GM18861 (cell line): Measurements from ENCODE around the gene PATL2.
"Not testable (repeated sequence)": the region's sequence is repeated elsewhere in the genome, so short reads cannot be mapped to it uniquely, and the experiment has no call there.

Experiments used
- ATAC-seq: cut with Tn5 transposase; IDR thresholded peaks from one replicate; pipeline ENCODE4 v1.9.1; 2021; ENCODE audit not compliant: unreplicated experiment

Gene PATL2

DNA sequence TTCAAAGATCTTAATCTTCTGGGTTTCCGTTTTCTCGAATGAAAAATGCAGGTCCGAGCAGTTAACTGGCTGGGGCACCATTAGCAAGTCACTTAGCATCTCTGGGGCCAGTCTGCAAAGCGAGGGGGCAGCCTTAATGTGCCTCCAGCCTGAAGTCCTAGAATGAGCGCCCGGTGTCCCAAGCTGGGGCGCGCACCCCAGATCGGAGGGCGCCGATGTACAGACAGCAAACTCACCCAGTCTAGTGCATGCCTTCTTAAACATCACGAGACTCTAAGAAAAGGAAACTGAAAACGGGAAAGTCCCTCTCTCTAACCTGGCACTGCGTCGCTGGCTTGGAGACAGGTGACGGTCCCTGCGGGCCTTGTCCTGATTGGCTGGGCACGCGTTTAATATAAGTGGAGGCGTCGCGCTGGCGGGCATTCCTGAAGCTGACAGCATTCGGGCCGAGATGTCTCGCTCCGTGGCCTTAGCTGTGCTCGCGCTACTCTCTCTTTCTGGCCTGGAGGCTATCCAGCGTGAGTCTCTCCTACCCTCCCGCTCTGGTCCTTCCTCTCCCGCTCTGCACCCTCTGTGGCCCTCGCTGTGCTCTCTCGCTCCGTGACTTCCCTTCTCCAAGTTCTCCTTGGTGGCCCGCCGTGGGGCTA lies at the start of gene PATL2, which contains the start of gene B2M:
PATL2 (minus strand) TSS at position 228 of the 647 bp plus-strand sequence. CDS start 34,833 bp downstream, outside the sequence.
B2M (plus strand) TSS at position 422 of the 647 bp plus-strand sequence; CDS start at position 452, 30 bp downstream.
- ATAC-seq: peak; percentile 80

- ATAC-seq: no peak
Observed at GRCh38 chr15:44753345-44753744, 42.2 kb upstream of the PATL2 start.

GRCh38 chr15:44743454-44743853 lies 32.3 kb upstream of the PATL2 start:
- ATAC-seq: not testable (repeated sequence)

GRCh38 chr15:44739222-44739847 lies 28.2 kb upstream of the PATL2 start:
- not testable (repeated sequence) for ATAC-seq

DNA sequence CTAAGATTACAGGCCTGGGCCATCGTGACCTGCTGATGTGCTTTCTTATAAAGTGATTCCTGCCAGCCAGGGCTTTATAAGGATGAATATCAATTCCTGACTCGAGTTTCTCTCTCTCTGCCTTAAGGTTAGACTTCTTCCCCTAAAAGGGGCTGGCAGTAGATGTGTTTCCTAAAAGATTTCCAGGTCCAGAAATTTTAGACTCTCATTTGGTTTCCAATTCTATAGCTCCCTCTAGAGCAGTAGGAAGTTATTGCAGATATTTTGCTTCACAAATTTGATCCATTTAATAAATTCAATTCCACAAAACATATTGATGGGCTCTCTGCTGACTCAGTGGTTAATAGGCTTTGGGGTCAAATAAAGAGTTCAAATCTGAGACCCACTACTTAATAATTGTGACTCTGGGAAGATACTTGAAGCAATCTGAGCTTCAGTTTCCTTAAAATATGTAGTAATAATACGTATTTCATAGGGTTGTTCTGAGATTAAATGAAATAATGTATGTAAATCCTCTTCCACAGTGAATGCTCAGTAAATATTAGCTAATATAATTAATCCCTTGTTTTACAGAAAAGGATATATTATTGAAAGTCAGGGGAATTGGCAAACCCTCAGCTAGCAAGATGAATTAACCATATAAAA lies 27.3 kb upstream of the PATL2 start:
- ATAC-seq: no peak

DNA sequence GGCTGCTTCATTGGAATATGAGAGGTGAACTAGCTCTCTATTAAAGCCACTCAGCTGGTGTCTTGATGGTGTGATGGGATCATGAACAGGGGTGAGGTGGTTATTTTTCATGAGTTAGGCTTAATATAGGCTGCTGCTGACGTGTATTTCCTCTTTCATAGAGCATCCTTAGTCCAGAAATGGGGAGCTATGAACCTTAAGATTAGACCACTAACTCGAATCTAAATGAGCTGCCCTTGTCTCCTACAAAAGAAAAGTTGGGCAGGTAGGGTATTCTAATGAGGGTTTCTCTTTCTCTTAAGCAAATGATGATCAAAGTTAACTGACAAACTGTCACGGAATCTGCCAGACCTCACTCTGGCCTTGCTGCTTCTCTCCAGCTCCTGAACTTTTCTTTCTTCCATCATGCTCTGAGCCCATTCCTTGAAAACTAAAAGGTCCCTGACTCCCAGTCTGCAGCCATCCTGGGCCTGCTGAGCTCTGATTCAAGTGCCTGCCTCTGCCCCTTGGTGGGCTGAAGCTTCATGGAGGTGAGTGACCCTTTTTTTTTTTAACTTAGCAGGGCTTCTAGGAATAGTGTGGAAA lies 25.1 kb upstream of the PATL2 start, which contains the start of gene TRIM69:
TRIM69 (plus strand) TSS at position 348 of the 585 bp plus-strand sequence; CDS start at position 525, 177 bp downstream.
- no peak for ATAC-seq

DNA sequence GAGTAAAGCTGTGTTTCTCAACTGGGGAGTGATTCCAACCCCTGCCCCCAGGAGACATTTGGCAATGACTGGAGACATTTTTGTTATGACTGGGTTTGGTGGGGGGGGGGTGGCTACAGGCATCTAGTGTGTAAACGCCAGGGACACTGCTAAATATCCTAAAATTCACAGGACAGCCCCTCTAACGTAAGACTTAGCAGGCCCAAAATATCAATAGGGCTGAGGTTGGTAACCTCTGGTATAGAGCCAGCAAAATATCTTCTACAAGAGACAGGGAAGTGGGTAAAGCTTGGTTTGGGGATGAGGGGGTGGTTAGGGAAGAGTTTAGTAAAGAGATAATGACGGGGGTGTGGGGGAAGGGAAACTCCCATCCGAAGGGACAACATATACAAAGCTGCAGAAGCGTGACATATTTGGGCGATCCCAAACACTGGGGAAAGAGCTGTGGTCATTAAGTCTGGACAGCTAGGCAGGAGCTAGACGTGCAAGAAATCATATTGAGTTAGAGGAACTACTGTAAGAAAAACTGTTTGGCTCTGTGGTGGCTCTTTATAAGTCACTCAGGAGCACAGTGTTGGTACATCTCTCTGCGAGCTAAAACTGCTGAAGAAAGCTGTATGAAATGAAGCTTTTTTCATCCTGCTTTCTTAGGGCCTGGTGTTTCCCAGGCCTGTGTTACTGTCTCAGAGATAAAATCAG lies 24.5 kb upstream of the PATL2 start:
- ATAC-seq: no peak

DNA sequence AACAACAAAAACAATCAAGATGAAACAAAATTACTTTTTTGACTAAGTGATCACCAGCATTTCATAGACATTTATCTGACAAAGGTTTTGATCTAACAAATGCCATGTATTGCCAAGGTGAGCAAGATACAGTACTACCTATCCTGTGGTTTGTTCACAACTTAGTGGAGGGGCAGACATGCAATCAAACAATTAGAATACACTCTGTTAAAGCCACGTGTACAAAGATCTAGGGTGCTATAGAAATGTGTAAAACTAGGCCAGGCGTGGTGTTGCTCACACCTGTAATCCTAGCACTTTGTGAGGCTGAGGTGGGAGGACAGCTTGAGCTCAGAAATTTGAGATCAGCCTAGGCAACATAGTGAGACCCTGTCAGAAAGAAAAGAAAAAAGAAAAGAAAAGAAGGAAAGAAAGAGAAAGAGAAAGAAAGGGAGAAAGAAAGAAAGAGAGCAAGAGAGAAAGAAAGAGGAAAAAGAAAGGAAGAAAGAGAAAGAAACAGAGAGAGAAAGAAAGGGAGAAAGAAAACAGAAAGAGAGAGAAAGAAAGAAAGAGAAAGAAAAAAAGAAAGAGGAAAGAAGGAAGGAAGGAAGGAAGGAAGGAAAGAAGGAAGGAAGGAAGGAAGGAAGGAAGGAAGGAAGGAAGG lies 23.8 kb upstream of the PATL2 start:
- ATAC-seq: no peak

DNA sequence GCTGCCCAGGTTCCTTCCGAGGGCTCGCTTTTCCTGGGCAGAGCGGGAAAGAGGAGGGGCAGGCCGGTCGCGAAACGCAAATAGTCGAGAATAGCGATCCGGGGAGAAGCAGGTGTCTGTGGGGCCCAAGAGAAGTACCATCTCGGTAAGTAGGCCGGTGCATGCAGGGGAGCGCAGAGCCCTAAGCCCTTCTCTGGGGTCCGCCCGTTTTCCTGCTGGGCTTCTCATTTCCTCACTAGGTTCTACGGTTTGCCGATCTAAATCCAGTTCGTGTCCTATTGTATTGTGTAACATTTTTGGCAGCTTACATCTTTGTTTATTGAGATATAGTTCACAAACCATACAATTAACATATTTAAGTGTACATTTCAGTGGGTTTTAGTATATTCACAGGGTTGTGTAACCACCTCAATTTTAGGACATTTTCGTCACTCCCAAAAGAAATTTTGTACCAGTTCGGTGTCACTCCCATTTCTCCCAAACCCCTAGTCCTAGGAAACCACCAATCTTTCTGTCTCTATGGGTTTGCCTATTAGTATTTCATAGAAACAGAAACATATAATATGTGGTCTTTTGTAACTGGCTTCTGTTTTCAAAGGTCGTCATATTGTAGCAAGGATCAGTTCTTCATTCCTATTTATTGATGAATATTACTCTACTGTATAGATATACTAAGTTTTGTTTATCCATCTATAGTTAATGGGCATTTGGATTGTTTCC lies 18.4 kb upstream of the PATL2 start:
- ATAC-seq: no peak

GRCh38 chr15:44728576-44729407 lies 17.7 kb upstream of the PATL2 start:
- peak; percentile 56 for ATAC-seq

DNA sequence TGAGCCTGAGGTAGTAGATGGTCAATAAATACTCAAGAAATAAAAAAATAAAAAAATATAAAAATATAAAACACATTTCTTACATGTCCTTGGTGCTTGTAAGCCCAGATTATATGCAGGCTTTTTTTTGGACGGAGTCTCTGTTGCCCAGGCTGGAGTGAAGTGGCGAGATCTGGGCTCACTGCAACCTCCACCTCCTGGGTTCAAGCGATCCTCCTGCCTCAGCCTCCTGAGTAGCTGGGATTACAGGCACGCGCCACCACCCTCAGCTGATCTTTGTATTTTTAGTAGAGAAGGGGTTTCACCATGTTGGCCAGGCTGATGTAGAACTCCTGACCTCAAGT lies 17.1 kb upstream of the PATL2 start:
- ATAC-seq: not testable (repeated sequence)

DNA sequence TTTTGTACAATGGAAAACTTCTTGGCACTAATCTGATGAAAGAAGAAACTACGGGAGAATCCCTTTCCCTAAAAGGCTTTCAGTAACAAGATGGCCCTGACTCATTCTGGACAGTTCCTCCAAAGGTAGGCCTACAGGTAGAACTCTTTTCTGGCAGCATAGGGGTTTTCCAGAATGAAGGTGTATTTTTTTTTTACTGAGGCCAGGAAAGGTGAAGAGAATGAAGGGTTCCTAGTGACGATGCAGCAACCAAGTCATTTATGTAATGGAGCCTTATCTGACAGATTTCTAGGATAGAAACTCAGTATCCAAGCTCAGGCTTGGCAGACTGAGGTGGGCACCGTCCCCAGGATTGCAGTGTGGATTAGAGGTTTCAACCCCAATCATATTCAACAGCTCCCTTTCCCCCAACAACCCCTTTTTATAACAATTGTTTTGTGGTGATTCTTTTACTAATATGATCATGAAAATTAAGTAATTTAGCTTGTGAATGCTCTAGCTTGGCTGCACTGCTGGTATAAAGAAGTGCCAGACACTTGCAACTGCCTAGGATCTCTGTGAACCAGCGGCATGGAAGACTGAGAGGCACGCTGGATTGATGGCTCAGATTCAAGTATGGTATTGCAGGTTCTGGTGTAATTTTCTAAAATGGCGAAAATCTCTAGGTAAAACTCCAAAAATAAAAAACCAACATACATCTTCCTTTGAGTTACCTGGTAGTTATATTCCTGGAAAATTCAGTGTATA lies 16.5 kb upstream of the PATL2 start:
- no peak for ATAC-seq

GRCh38 chr15:44726568-44727484 lies 15.7 kb upstream of the PATL2 start:
- ATAC-seq: peak; percentile 47

GRCh38 chr15:44726136-44726535 lies 15.0 kb upstream of the PATL2 start:
- no peak for ATAC-seq

- ATAC-seq: no peak
Observed at GRCh38 chr15:44722011-44722410, 10.9 kb upstream of the PATL2 start.

DNA sequence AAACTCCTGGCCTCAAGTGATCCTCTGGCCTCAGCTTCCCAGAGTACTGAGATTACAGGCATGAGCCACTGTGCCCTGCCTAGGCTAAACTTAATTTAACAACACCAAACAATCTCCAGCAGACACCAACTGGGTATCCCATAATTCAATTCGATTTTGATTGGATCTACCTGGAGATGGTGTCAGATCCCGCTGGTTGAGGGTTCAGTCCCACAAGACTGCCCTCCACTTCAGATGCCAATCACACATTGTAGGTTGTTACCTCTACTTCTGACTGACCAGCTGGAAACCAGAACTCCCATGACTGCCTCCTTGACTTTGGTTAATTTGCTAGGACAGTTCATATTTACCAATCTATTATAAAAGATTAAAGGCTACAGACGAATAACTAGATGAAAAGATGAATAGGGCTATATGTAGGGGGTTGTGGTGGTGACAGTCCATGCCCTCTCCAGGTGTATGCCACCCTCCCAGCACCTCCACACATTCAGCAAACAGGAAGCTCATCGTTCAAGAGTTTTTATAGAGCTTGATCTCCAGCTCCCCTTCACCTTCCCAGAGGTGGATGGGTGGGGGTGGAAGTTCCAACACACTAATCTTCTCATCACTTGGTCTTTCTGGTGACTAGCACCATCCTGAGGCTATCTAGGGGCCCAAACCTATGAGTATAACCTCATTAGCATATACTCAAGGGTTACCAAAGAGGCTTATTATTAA lies 9.5 kb upstream of the PATL2 start:
- ATAC-seq: no peak

DNA sequence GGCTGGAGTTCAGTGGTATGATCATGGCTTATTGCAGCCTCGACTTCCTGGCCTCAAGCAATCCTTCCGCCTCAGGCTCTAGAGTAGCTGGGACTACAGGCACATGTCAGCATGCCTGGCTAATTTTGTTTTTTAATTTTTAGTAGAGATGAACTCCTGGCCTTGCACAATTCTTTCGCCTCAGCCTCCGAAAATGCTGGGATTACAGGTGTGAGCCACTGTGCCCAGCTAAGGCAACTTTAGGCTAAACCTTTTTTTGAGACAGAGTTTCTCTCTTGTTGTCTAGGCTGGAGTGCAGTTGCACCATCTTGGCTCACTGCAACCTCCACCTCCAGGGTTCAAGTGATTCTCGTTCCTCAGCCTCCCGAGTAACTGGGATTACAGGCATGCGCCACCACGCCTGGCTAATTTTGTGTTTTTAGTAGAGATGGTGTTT lies 8.9 kb upstream of the PATL2 start:
- ATAC-seq: not testable (repeated sequence)
